HepG2 (cell line): ENCODE data around the gene SLC24A5. TPM values are rescaled to one million over a fixed set of nuclear protein-coding genes. Genes with fewer than 3 reads are reported as not detected.

ENCODE experiments used
- ARNT2 ChIP-seq: sonication (generic); formaldehyde crosslinking; IDR thresholded peaks from 2 replicates; pipeline ENCODE4 v1.8.0; 2022; ENCODE audit warnings: mild to moderate bottlenecking, low read depth, missing genetic modification reagents, moderate library complexity
- BRCA1 ChIP-seq: sonication (generic); formaldehyde crosslinking; IDR thresholded peaks from 2 replicates; pipeline ENCODE4 v1.4.0; 2020; ENCODE audit warnings: missing genetic modification reagents
- DNMT1 ChIP-seq: sonication (generic); formaldehyde crosslinking; IDR thresholded peaks from 2 replicates; pipeline ENCODE4 v1.5.1; 2020; ENCODE audit warnings: mild to moderate bottlenecking, missing genetic modification reagents
- DNMT3B ChIP-seq: conservative IDR thresholded peaks from 2 replicates; pipeline ENCODE4 v1.6.1; 2016; ENCODE audit warnings: missing biosample characterization, control low read depth
- EZH2 ChIP-seq: conservative IDR thresholded peaks from 2 replicates; pipeline ENCODE4 v1.6.1; 2012; ENCODE audit warnings: mild to moderate bottlenecking, low read depth, low read length, moderate library complexity
- FOXK1 ChIP-seq: sonication (generic); formaldehyde crosslinking; IDR thresholded peaks from 2 replicates; pipeline ENCODE4 v1.4.0; 2020; ENCODE audit warnings: low read depth, missing genetic modification reagents, borderline replicate concordance
- HMG20B ChIP-seq: conservative IDR thresholded peaks from 2 replicates; pipeline ENCODE4 v1.6.1; 2016; ENCODE audit warnings: missing genetic modification reagents, missing compliant biosample characterization
- HNRNPL ChIP-seq: fragments of 200-400 bp; formaldehyde crosslinking; IDR thresholded peaks from 2 replicates; pipeline ENCODE4 v1.6.1; 2017; ENCODE audit warnings: mild to moderate bottlenecking, low read depth, low read length
- HOXA3 ChIP-seq: sonication (generic); formaldehyde crosslinking; IDR thresholded peaks from 2 replicates; pipeline ENCODE4 v1.5.0; 2020; ENCODE audit warnings: missing genetic modification reagents
- KAT8 ChIP-seq: IDR thresholded peaks from 2 replicates; pipeline ENCODE4 v1.6.1; 2016; ENCODE audit warnings: missing genetic modification reagents, missing compliant biosample characterization
- KLF16 ChIP-seq, 2 experiments: sonication (generic) in 1 of 2; formaldehyde crosslinking in 1 of 2; IDR thresholded peaks; 2 replicates each; pipeline versions ENCODE4 v1.6.1 to v1.8.0; 2016 to 2023; ENCODE audit warnings: missing genetic modification reagents in 2 of 2, missing compliant biosample characterization in 1 of 2
- MIER2 ChIP-seq: IDR thresholded peaks from 2 replicates; pipeline ENCODE4 v1.6.1; 2016; ENCODE audit warnings: missing biosample characterization, missing genetic modification reagents
- RAD21 ChIP-seq: fragments of 450-650 bp; formaldehyde crosslinking; IDR thresholded peaks from 2 replicates; pipeline ENCODE4 v1.5.0; 2020; ENCODE audit warnings: mild to moderate bottlenecking
- RXRB ChIP-seq: IDR thresholded peaks from 2 replicates; pipeline ENCODE4 v1.6.1; 2016; ENCODE audit warnings: borderline replicate concordance, missing genetic modification reagents, missing compliant biosample characterization
- SRF ChIP-seq: IDR thresholded peaks from 2 replicates; pipeline ENCODE4 v1.6.1; 2011; ENCODE audit warnings: mild to moderate bottlenecking, low read depth, low read length, moderate library complexity
- SRY ChIP-seq: sonication (generic); formaldehyde crosslinking; IDR thresholded peaks from 2 replicates; pipeline ENCODE4 v1.8.0; 2022; ENCODE audit warnings: mild to moderate bottlenecking, missing genetic modification reagents
- ZFP36L2 ChIP-seq: sonication (generic); formaldehyde crosslinking; IDR thresholded peaks from 2 replicates; pipeline ENCODE4 v1.4.0; 2020; ENCODE audit warnings: missing genetic modification reagents
- ZKSCAN8 ChIP-seq: IDR thresholded peaks from 2 replicates; pipeline ENCODE4 v1.6.1; 2016; ENCODE audit warnings: borderline replicate concordance, missing genetic modification reagents, missing compliant biosample characterization
- ZNF253 ChIP-seq: sonication (generic); formaldehyde crosslinking; IDR thresholded peaks from 2 replicates; pipeline ENCODE4 v1.8.0; 2022; ENCODE audit warnings: mild to moderate bottlenecking, missing genetic modification reagents, borderline replicate concordance
- ZNF460 ChIP-seq: sonication (generic); formaldehyde crosslinking; IDR thresholded peaks from 2 replicates; pipeline ENCODE4 v1.5.1; 2020; ENCODE audit warnings: missing genetic modification reagents, mild to moderate bottlenecking, borderline replicate concordance
- ZNF562 ChIP-seq: sonication (generic); formaldehyde crosslinking; IDR thresholded peaks from 2 replicates; pipeline ENCODE4 v1.8.0; 2022; ENCODE audit warnings: missing genetic modification reagents, borderline replicate concordance
- ZNF607 ChIP-seq: sonication (generic); formaldehyde crosslinking; IDR thresholded peaks from 2 replicates; pipeline ENCODE4 v1.5.1; 2020; ENCODE audit warnings: missing genetic modification reagents, mild to moderate bottlenecking, borderline replicate concordance
- ZNF616 ChIP-seq: sonication (generic); formaldehyde crosslinking; IDR thresholded peaks from 2 replicates; pipeline ENCODE4 v1.5.0; 2020; ENCODE audit warnings: low read depth, mild to moderate bottlenecking, missing genetic modification reagents
- ZNF672 ChIP-seq: sonication (generic); formaldehyde crosslinking; IDR thresholded peaks from 2 replicates; pipeline ENCODE4 v1.8.1; 2022; ENCODE audit warnings: missing genetic modification reagents
- ZNF7 ChIP-seq: IDR thresholded peaks from 2 replicates; pipeline ENCODE4 v1.6.1; 2016; ENCODE audit warnings: missing biosample characterization, missing genetic modification reagents
- ZNF841 ChIP-seq: sonication (generic); formaldehyde crosslinking; IDR thresholded peaks from 2 replicates; pipeline ENCODE4 v1.8.1; 2023; ENCODE audit warnings: missing genetic modification reagents, borderline replicate concordance
- ZNF878 ChIP-seq: sonication (generic); formaldehyde crosslinking; IDR thresholded peaks from 2 replicates; pipeline ENCODE4 v1.8.1; 2023; ENCODE audit warnings: mild to moderate bottlenecking, missing genetic modification reagents, moderate library complexity
- polyA plus RNA-seq, 8 experiments: library from polyadenylated mRNA; depleted of rRNA in 3 of 8; stranded (reverse) in 7 of 8; unstranded in 1 of 8; fragments of >200 nt; fragmentation: Illumina TruSeq in 4 of 8; extraction: Trizol in 4 of 8; gene quantifications; 2 replicates each; pipeline versions ENCODE4 v1.2.1 to v1.2.3, GENCODE V29; 2011 to 2016; ENCODE audit warnings: low read depth in 4 of 8, missing spikeins in 1 of 8, mixed read lengths in 1 of 8; ENCODE audit not compliant: insufficient read depth in 1 of 8
- total RNA-seq, 5 experiments: library from RNA; depleted of rRNA; stranded (reverse); fragments of >200 nt; fragmentation: Illumina TruSeq; extraction: Trizol; gene quantifications; 2 replicates each; pipeline ENCODE4 v1.2.3, GENCODE V29; 2016; ENCODE audit warnings: low read depth in 1 of 5
- TF ChIP-seq, protein P1 (sequence below): sonication (generic); formaldehyde crosslinking; conservative IDR thresholded peaks from 2 replicates; pipeline ENCODE4 v1.8.0; 2022; ENCODE audit warnings: missing genetic modification reagents
- TF ChIP-seq, protein P2 (sequence below): sonication (generic); formaldehyde crosslinking; conservative IDR thresholded peaks from 2 replicates; pipeline ENCODE4 v1.4.0; 2020; ENCODE audit warnings: missing genetic modification reagents

The SLC24A5 gene
- total and polyA plus RNA-seq, 2 of the 13 experiments (the other 11 are each of a cell fraction or from before 2014, with no cell fraction given), result not detected

DNA sequence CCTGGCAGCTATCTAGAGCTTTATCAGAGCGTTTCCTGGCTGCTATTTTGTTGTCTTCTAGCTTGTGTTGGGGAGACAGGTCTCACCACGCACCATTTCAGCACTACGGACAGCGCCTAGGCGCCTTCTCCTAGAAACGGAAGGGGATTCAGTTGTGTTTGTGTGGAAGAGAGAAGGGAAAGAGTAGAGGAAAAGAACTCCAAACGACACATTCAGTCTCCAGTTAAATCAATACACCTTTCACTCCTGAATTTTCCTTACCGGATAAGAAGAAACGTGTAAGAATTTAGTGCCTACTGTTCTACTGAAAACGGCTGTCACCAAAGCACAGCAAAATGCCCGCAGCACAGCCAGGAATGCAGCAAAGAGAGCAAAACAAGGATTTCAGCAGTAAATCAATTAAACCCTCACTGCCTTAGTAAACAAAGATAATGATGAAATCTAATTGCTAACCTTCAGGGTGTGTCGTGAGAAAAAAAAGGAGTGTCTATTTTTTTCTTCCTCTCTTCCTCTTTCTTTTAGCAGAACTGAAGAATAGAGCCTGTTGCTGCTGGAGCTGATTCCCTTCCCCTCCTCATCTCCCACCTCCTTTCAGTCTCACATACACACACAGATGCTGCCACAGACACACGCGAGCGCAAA, 70.3 kb downstream of the SLC24A5 start (continued):
- TF ChIP-seq HOXA3 (CRISPR knock-in tag) (0 out of 2 replicates have a peak, but pooled peaks have one; percentile 16), MIER2 (CRISPR knock-in tag) (peak; percentile 98), ZNF672 (CRISPR knock-in tag) (no peak), ZNF460 (no peak), SRF (no peak), EZH2 (no peak), ZFP36L2 (0 out of 2 replicates have a peak, but pooled peaks have one; percentile 66), FOXK1 (peak; percentile 36; the same call in 1 of the 2 replicates), HMG20B (CRISPR knock-in tag) (0 out of 2 replicates have a peak, but pooled peaks have one; percentile 30), ZKSCAN8 (CRISPR knock-in tag) (no peak), KAT8 (CRISPR knock-in tag) (0 out of 2 replicates have a peak, but pooled peaks have one; percentile 29), HNRNPL (no peak), ZNF878 (CRISPR knock-in tag) (no peak), SRY (peak; percentile 86; the same call in 1 of the 2 replicates), DNMT3B (CRISPR knock-in tag) (0 out of 2 replicates have a peak, but pooled peaks have one; percentile 70), KLF16 (CRISPR knock-in tag; IDR thresholded peaks at IDR 0.05) (peak in 1 of 2 experiments; percentile 71; a peak in 2 of 4 replicates), ZNF607 (CRISPR knock-in tag) (peak; percentile 65; the same call in 1 of the 2 replicates), RAD21 (CRISPR knock-in tag) (no peak), ZNF7 (CRISPR knock-in tag) (no peak), ZNF841 (CRISPR knock-in tag) (no peak), ZNF253 (CRISPR knock-in tag) (no peak), DNMT1 (CRISPR knock-in tag) (no peak), BRCA1 (CRISPR knock-in tag) (0 out of 2 replicates have a peak, but pooled peaks have one; percentile 54), ZNF616 (CRISPR knock-in tag) (no peak), ZNF562 (no peak), ARNT2 (0 out of 2 replicates have a peak, but pooled peaks have one; percentile 49), RXRB (CRISPR knock-in tag) (peak; percentile 33; the same call in 1 of the 2 replicates)
- TF ChIP-seq, protein P1, sequence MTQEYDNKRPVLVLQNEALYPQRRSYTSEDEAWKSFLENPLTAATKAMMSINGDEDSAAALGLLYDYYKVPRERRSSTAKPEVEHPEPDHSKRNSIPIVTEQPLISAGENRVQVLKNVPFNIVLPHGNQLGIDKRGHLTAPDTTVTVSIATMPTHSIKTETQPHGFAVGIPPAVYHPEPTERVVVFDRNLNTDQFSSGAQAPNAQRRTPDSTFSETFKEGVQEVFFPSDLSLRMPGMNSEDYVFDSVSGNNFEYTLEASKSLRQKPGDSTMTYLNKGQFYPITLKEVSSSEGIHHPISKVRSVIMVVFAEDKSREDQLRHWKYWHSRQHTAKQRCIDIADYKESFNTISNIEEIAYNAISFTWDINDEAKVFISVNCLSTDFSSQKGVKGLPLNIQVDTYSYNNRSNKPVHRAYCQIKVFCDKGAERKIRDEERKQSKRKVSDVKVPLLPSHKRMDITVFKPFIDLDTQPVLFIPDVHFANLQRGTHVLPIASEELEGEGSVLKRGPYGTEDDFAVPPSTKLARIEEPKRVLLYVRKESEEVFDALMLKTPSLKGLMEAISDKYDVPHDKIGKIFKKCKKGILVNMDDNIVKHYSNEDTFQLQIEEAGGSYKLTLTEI (CRISPR knock-in tag), result no peak
- TF ChIP-seq, protein P2, sequence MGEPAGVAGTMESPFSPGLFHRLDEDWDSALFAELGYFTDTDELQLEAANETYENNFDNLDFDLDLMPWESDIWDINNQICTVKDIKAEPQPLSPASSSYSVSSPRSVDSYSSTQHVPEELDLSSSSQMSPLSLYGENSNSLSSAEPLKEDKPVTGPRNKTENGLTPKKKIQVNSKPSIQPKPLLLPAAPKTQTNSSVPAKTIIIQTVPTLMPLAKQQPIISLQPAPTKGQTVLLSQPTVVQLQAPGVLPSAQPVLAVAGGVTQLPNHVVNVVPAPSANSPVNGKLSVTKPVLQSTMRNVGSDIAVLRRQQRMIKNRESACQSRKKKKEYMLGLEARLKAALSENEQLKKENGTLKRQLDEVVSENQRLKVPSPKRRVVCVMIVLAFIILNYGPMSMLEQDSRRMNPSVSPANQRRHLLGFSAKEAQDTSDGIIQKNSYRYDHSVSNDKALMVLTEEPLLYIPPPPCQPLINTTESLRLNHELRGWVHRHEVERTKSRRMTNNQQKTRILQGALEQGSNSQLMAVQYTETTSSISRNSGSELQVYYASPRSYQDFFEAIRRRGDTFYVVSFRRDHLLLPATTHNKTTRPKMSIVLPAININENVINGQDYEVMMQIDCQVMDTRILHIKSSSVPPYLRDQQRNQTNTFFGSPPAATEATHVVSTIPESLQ (CRISPR knock-in tag), result 0 out of 2 replicates have a peak, but pooled peaks have one; percentile 73
